Measurements from ENCODE around the gene PHF1. TPM values are rescaled to one million over a fixed set of nuclear protein-coding genes. Genes with fewer than 3 reads are reported as not detected.

The PHF1 gene
- total and polyA plus RNA-seq, 2 of the 13 experiments (the other 11 are each of a cell fraction or from before 2014, with no cell fraction given): 25.4 to 61.9 TPM

DNA sequence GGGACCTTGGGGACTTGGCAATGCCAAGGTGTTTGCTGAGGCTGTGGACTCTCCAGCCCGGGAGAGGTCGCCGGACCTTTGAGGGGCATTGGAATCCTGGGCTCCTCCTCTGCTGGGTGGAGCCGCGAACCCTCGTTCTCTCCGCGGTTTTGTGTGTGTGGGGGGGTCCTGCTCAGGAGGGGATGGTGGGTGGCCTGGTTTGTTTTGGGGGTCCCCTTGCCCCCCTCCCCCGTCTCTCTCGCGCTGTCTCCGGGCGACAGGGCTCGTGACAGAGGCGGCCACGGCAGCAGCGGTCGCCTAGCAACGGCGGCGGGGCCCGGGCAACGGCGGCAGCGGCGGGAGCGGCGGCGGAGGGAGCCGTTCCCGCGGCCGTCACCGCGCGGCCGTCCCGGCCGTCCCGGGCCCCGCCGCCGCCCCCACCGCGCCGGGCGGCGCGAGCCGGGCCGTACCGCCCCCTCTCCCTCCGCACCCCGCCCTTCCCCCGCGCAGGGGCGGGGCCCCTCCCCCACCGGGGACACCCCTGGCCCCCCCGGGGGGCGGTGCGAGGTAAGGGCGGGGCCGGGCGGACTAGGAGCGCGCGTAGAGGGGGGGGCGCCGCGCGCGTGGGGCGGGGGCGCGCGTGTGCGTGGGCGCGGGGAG is 16.9 kb downstream of the PHF1 start (continued):
- TF ChIP-seq CBX1 (IDR thresholded peaks at IDR 0.05; ENCODE audit: low read depth): no peak
- TF ChIP-seq, protein P1, sequence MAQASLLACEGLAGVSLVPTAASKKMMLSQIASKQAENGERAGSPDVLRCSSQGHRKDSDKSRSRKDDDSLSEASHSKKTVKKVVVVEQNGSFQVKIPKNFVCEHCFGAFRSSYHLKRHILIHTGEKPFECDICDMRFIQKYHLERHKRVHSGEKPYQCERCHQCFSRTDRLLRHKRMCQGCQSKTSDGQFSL (CRISPR knock-in tag; IDR thresholded peaks at IDR 0.05): peak; percentile 49; the same call in 1 of the 2 replicates
- TF ChIP-seq TRIM24 (CRISPR knock-in tag; IDR thresholded peaks at IDR 0.05): no peak
- TF ChIP-seq PHF21A (CRISPR knock-in tag; IDR thresholded peaks at IDR 0.05): no peak
- TF ChIP-seq, protein P2, sequence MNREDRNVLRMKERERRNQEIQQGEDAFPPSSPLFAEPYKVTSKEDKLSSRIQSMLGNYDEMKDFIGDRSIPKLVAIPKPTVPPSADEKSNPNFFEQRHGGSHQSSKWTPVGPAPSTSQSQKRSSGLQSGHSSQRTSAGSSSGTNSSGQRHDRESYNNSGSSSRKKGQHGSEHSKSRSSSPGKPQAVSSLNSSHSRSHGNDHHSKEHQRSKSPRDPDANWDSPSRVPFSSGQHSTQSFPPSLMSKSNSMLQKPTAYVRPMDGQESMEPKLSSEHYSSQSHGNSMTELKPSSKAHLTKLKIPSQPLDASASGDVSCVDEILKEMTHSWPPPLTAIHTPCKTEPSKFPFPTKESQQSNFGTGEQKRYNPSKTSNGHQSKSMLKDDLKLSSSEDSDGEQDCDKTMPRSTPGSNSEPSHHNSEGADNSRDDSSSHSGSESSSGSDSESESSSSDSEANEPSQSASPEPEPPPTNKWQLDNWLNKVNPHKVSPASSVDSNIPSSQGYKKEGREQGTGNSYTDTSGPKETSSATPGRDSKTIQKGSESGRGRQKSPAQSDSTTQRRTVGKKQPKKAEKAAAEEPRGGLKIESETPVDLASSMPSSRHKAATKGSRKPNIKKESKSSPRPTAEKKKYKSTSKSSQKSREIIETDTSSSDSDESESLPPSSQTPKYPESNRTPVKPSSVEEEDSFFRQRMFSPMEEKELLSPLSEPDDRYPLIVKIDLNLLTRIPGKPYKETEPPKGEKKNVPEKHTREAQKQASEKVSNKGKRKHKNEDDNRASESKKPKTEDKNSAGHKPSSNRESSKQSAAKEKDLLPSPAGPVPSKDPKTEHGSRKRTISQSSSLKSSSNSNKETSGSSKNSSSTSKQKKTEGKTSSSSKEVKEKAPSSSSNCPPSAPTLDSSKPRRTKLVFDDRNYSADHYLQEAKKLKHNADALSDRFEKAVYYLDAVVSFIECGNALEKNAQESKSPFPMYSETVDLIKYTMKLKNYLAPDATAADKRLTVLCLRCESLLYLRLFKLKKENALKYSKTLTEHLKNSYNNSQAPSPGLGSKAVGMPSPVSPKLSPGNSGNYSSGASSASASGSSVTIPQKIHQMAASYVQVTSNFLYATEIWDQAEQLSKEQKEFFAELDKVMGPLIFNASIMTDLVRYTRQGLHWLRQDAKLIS (CRISPR knock-in tag; IDR thresholded peaks at IDR 0.05): no peak
- TF ChIP-seq, protein P3, sequence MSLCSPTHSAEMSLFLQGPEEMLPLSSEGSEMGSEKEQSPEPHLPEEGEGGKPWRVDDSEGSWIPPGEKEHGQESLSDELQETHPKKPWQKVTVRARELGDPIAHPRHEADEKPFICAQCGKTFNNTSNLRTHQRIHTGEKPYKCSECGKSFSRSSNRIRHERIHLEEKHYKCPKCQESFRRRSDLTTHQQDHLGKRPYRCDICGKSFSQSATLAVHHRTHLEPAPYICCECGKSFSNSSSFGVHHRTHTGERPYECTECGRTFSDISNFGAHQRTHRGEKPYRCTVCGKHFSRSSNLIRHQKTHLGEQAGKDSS (CRISPR knock-in tag; IDR thresholded peaks at IDR 0.05; ENCODE audit: borderline replicate concordance, low read depth): no peak
- TF ChIP-seq, protein P4, sequence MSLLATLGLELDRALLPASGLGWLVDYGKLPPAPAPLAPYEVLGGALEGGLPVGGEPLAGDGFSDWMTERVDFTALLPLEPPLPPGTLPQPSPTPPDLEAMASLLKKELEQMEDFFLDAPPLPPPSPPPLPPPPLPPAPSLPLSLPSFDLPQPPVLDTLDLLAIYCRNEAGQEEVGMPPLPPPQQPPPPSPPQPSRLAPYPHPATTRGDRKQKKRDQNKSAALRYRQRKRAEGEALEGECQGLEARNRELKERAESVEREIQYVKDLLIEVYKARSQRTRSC (CRISPR knock-in tag; IDR thresholded peaks at IDR 0.05; ENCODE audit: low read depth): no peak
- no peak for TF ChIP-seq ZNF136 (CRISPR knock-in tag; IDR thresholded peaks at IDR 0.05; ENCODE audit: low read depth)
- TF ChIP-seq HOXA7 (CRISPR knock-in tag; IDR thresholded peaks at IDR 0.05): no peak
- TF ChIP-seq SMYD3 (CRISPR knock-in tag; IDR thresholded peaks at IDR 0.05): no peak
- no peak for TF ChIP-seq KDM5A (IDR thresholded peaks at IDR 0.05; ENCODE audit: borderline replicate concordance, low read length)
- TF ChIP-seq KLF12 (CRISPR knock-in tag; IDR thresholded peaks at IDR 0.05; ENCODE audit: borderline replicate concordance): no peak
- TF ChIP-seq CENPT (CRISPR knock-in tag; IDR thresholded peaks at IDR 0.05; ENCODE audit: low read depth): no peak
- TF ChIP-seq RFX3 (CRISPR knock-in tag; IDR thresholded peaks at IDR 0.05): peak; percentile 68
- TF ChIP-seq, protein P5, sequence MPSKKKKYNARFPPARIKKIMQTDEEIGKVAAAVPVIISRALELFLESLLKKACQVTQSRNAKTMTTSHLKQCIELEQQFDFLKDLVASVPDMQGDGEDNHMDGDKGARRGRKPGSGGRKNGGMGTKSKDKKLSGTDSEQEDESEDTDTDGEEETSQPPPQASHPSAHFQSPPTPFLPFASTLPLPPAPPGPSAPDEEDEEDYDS (CRISPR knock-in tag; IDR thresholded peaks at IDR 0.05): no peak
- peak; percentile 70 for TF ChIP-seq RFX1 (IDR thresholded peaks at IDR 0.05)
- no peak for TF ChIP-seq NFATC3 (CRISPR knock-in tag; IDR thresholded peaks at IDR 0.05)
- TF ChIP-seq ZFYVE20 (CRISPR knock-in tag; IDR thresholded peaks at IDR 0.05; ENCODE audit: borderline replicate concordance, low read depth): 0 out of 2 replicates have a peak, but pooled peaks have one; percentile 2
- TF ChIP-seq, protein P6, sequence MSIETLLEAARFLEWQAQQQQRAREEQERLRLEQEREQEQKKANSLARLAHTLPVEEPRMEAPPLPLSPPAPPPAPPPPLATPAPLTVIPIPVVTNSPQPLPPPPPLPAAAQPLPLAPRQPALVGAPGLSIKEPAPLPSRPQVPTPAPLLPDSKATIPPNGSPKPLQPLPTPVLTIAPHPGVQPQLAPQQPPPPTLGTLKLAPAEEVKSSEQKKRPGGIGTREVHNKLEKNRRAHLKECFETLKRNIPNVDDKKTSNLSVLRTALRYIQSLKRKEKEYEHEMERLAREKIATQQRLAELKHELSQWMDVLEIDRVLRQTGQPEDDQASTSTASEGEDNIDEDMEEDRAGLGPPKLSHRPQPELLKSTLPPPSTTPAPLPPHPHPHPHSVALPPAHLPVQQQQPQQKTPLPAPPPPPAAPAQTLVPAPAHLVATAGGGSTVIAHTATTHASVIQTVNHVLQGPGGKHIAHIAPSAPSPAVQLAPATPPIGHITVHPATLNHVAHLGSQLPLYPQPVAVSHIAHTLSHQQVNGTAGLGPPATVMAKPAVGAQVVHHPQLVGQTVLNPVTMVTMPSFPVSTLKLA (IDR thresholded peaks at IDR 0.05): no peak
